ENCODE data around the gene RPTOR. TPM values are rescaled to one million over a fixed set of nuclear protein-coding genes. Genes with fewer than 3 reads are reported as not detected.
"Not testable (repeated sequence)": the region's sequence is repeated elsewhere in the genome, so short reads cannot be mapped to it uniquely, and the experiment has no call there.

The RPTOR gene
- total RNA-seq, 2 experiments from 2014 or later = 43.6 to 47.2 TPM

GRCh38 chr17:80790021-80790765 lies 245.6 kb downstream of the RPTOR start:
- H3K4me3 Mint-ChIP-seq = peak overlapping the region; percentile 69
- peaks cover 70% of the 10 kb centered on the region for H3K36me3 Mint-ChIP-seq
- H3K4me1 Mint-ChIP-seq = peaks cover 80% of the 10 kb centered on the region
- DNase-seq = peak; percentile 34
- H3K9me3 Mint-ChIP-seq = peaks cover 9% of the 10 kb centered on the region
- no peaks in the 10 kb centered on the region for H3K27me3 Mint-ChIP-seq
- H3K27ac Mint-ChIP-seq = peak overlapping the region; percentile 95

- Mint-ChIP-seq H3K9me3 (peaks cover 9% of the 10 kb centered on the region), H3K27ac (peak overlapping the region; percentile 95), H3K4me3 (peak overlapping the region; percentile 69), H3K36me3 (peaks cover 69% of the 10 kb centered on the region), H3K27me3 (no peaks in the 10 kb centered on the region), H3K4me1 (peaks cover 75% of the 10 kb centered on the region)
- no peak for DNase-seq
These were observed 246.5 kb downstream of the RPTOR start for GRCh38 chr17:80790981-80791742.

- Mint-ChIP-seq H3K27me3 (no peaks in the 10 kb centered on the region), H3K27ac (peak overlapping the region; percentile 95), H3K4me3 (peak overlapping the region; percentile 69), H3K9me3 (peaks cover 9% of the 10 kb centered on the region), H3K4me1 (peaks cover 74% of the 10 kb centered on the region), H3K36me3 (peaks cover 73% of the 10 kb centered on the region)
- peak; percentile 55 for DNase-seq
These were observed 247.2 kb downstream of the RPTOR start for GRCh38 chr17:80791758-80792284.

- DNase-seq = no peak
- peak overlapping the region; percentile 95 for H3K27ac Mint-ChIP-seq
- peaks cover 69% of the 10 kb centered on the region for H3K4me1 Mint-ChIP-seq
- no peaks in the 10 kb centered on the region for H3K27me3 Mint-ChIP-seq
- H3K4me3 Mint-ChIP-seq = no peak overlapping the region
- peaks cover 67% of the 10 kb centered on the region for H3K36me3 Mint-ChIP-seq
- peaks cover 9% of the 10 kb centered on the region for H3K9me3 Mint-ChIP-seq
These were observed 247.7 kb downstream of the RPTOR start for GRCh38 chr17:80792373-80792781.

- Mint-ChIP-seq H3K4me3 (no peak overlapping the region), H3K27me3 (no peaks in the 10 kb centered on the region), H3K27ac (peak overlapping the region; percentile 81), H3K4me1 (peaks cover 61% of the 10 kb centered on the region), H3K36me3 (peaks cover 64% of the 10 kb centered on the region), H3K9me3 (peaks cover 2% of the 10 kb centered on the region)
- DNase-seq = no peak
These were observed 248.8 kb downstream of the RPTOR start for GRCh38 chr17:80793421-80793820.

- no peaks in the 10 kb centered on the region for H3K27me3 Mint-ChIP-seq
- no peak for DNase-seq
- H3K27ac Mint-ChIP-seq = peak overlapping the region; percentile 81
- peaks cover 62% of the 10 kb centered on the region for H3K36me3 Mint-ChIP-seq
- no peak overlapping the region for H3K4me3 Mint-ChIP-seq
- peaks cover 58% of the 10 kb centered on the region for H3K4me1 Mint-ChIP-seq
- H3K9me3 Mint-ChIP-seq = no peaks in the 10 kb centered on the region
These were observed 249.2 kb downstream of the RPTOR start for GRCh38 chr17:80793851-80794267.

- no peaks in the 10 kb centered on the region for H3K27me3 Mint-ChIP-seq
- DNase-seq = no peak
- H3K4me1 Mint-ChIP-seq = peaks cover 56% of the 10 kb centered on the region
- H3K27ac Mint-ChIP-seq = peak overlapping the region; percentile 81
- H3K9me3 Mint-ChIP-seq = no peaks in the 10 kb centered on the region
- H3K36me3 Mint-ChIP-seq = peaks cover 57% of the 10 kb centered on the region
- no peak overlapping the region for H3K4me3 Mint-ChIP-seq
These were observed 249.8 kb downstream of the RPTOR start for GRCh38 chr17:80794281-80795089.

- H3K27me3 Mint-ChIP-seq = no peaks in the 10 kb centered on the region
- peaks cover 49% of the 10 kb centered on the region for H3K4me1 Mint-ChIP-seq
- peaks cover 57% of the 10 kb centered on the region for H3K36me3 Mint-ChIP-seq
- H3K9me3 Mint-ChIP-seq = no peaks in the 10 kb centered on the region
- no peak for DNase-seq
- H3K4me3 Mint-ChIP-seq = no peak overlapping the region
- H3K27ac Mint-ChIP-seq = no peak overlapping the region
These were observed 250.5 kb downstream of the RPTOR start for GRCh38 chr17:80795090-80795580.

GRCh38 chr17:80795754-80796153 lies 251.1 kb downstream of the RPTOR start:
- H3K4me1 Mint-ChIP-seq = peaks cover 43% of the 10 kb centered on the region
- no peak for DNase-seq
- H3K36me3 Mint-ChIP-seq = peaks cover 52% of the 10 kb centered on the region
- no peak overlapping the region for H3K27ac Mint-ChIP-seq
- no peaks in the 10 kb centered on the region for H3K9me3 Mint-ChIP-seq
- no peak overlapping the region for H3K4me3 Mint-ChIP-seq
- no peaks in the 10 kb centered on the region for H3K27me3 Mint-ChIP-seq

- no peak for DNase-seq
- H3K36me3 Mint-ChIP-seq = peaks cover 46% of the 10 kb centered on the region
These were observed 251.8 kb downstream of the RPTOR start for GRCh38 chr17:80796430-80796861.

GRCh38 chr17:80797222-80797621 lies 252.6 kb downstream of the RPTOR start:
- peaks cover 41% of the 10 kb centered on the region for H3K36me3 Mint-ChIP-seq
- not testable (repeated sequence) for H3K27me3 Mint-ChIP-seq, H3K27ac Mint-ChIP-seq, H3K9me3 Mint-ChIP-seq, H3K4me3 Mint-ChIP-seq, DNase-seq
- peaks cover 29% of the 10 kb centered on the region for H3K4me1 Mint-ChIP-seq

More at GRCh38 chr17:80796430-80796861, 251.8 kb downstream of the RPTOR start:
- H3K27me3 Mint-ChIP-seq = no peaks in the 10 kb centered on the region
- no peaks in the 10 kb centered on the region for H3K9me3 Mint-ChIP-seq
- peaks cover 36% of the 10 kb centered on the region for H3K4me1 Mint-ChIP-seq
- H3K4me3 Mint-ChIP-seq = no peak overlapping the region
- no peak overlapping the region for H3K27ac Mint-ChIP-seq

- no peak for DNase-seq
- peaks cover 23% of the 10 kb centered on the region for H3K4me1 Mint-ChIP-seq
- no peak overlapping the region for H3K4me3 Mint-ChIP-seq
- peaks cover 36% of the 10 kb centered on the region for H3K36me3 Mint-ChIP-seq
- H3K27ac Mint-ChIP-seq = peak overlapping the region; percentile 38
- H3K9me3 Mint-ChIP-seq = no peaks in the 10 kb centered on the region
- no peaks in the 10 kb centered on the region for H3K27me3 Mint-ChIP-seq
These were observed 253.3 kb downstream of the RPTOR start for GRCh38 chr17:80797741-80798594.

- Mint-ChIP-seq H3K27ac (no peak overlapping the region), H3K36me3 (peaks cover 30% of the 10 kb centered on the region), H3K9me3 (no peaks in the 10 kb centered on the region), H3K4me3 (no peak overlapping the region), H3K27me3 (no peaks in the 10 kb centered on the region), H3K4me1 (peaks cover 20% of the 10 kb centered on the region)
- DNase-seq = no peak
These were observed 254.2 kb downstream of the RPTOR start for GRCh38 chr17:80798595-80799537.

Data from activated naive CD8-positive, alpha-beta T cell treated with anti-CD3 and anti-CD28 coated beads for 36 hours (primary cell).